Measurements from ENCODE around the gene SNTG2. TPM values are rescaled to one million over a fixed set of nuclear protein-coding genes. Genes with fewer than 3 reads are reported as not detected.
"Not testable (repeated sequence)": the region's sequence is repeated elsewhere in the genome, so short reads cannot be mapped to it uniquely, and the experiment has no call there.

The SNTG2 gene
- total RNA-seq, 2 donors from 2014 or later = 4.1 to 11.9 TPM

GRCh38 chr2:1130922-1131321 is 180.3 kb downstream of the SNTG2 start:
- Mint-ChIP-seq H3K27me3 (ENCODE audit: insufficient read depth) (no peaks in the 10 kb centered on the region), H3K36me3 (ENCODE audit: low read depth) (peaks cover 2% of the 10 kb centered on the region), H3K4me3 (no peak overlapping the region), H3K9me3 (no peaks in the 10 kb centered on the region), H3K27ac (no peak overlapping the region), H3K4me1 (peaks cover 4% of the 10 kb centered on the region)
- Histone ChIP-seq H3K36me3 (ENCODE audit: control insufficient read depth, insufficient read depth, low read length) (no peaks in the 10 kb centered on the region), H3K27me3 (ENCODE audit: control insufficient read depth, insufficient read depth, low read length, poor library complexity, severe bottlenecking) (no peaks in the 10 kb centered on the region), H3K27ac (ENCODE audit: low read depth, low read length) (no peak overlapping the region), H3K4me1 (ENCODE audit: control insufficient read depth, insufficient read depth, low read length) (no peaks in the 10 kb centered on the region), H3K4me3 (ENCODE audit: low read length) (no peak overlapping the region), H3K9ac (ENCODE audit: extremely low read depth, low read length, poor library complexity, severe bottlenecking) (no peak overlapping the region), H3K9me3 (ENCODE audit: control insufficient read depth, low read length) (no peaks in the 10 kb centered on the region)
- TF ChIP-seq CTCF (conservative IDR thresholded peaks at IDR 0.05) = no peak
- 91 to 100% methylated on average over 2 of the region's 2 CpGs for WGBS, 2 experiments (ENCODE audit: insufficient coverage in 1 of 2, insufficient read length in 1 of 2)
- no peak for DNase-seq

DNA sequence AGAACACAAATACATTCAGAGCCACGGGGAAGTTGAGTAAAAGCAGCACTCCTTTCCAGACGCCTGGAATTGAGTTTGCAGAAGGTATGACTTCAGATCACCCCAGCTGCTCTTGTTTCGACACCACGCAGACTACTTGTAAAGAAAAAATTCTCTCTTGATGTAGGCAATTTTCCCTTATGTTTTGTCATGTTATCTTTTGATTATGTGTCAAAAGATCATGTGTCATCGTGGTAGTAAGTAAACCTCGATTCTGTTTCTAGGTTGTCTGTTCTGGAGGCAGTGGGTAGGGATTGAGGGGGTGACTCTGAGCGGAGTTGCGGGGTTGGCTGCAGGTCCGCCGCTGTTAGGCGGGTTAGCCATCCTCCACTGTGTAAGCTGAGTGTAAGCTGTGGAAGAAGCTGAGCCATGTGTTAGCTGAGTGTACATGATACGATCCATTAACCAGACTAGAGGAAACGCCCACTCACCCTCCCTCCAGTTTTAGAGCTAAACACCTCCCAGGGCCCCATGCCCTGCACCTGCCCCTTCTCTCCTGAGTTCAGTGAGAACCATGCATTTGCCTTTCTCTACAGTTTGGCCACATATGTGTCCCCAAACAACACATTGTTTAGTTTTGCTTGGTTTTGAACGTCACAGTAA is 181.8 kb downstream of the SNTG2 start:
- no peak for TF ChIP-seq CTCF (conservative IDR thresholded peaks at IDR 0.05)
- Histone ChIP-seq H3K27ac (ENCODE audit: low read depth, low read length) (no peak overlapping the region), H3K9me3 (ENCODE audit: control insufficient read depth, low read length) (no peaks in the 10 kb centered on the region), H3K36me3 (ENCODE audit: control insufficient read depth, insufficient read depth, low read length) (no peaks in the 10 kb centered on the region), H3K4me3 (ENCODE audit: low read length) (no peak overlapping the region), H3K9ac (ENCODE audit: extremely low read depth, low read length, poor library complexity, severe bottlenecking) (no peak overlapping the region), H3K4me1 (ENCODE audit: control insufficient read depth, insufficient read depth, low read length) (no peaks in the 10 kb centered on the region), H3K27me3 (ENCODE audit: control insufficient read depth, insufficient read depth, low read length, poor library complexity, severe bottlenecking) (no peaks in the 10 kb centered on the region)
- no peaks in the 10 kb centered on the region for H3K27me3 Mint-ChIP-seq (ENCODE audit: insufficient read depth)
- DNase-seq = no peak
- WGBS, 2 experiments (ENCODE audit: insufficient coverage in 1 of 2, insufficient read length in 1 of 2) = 93 to 100% methylated on average over 4 to 14 of the region's 14 CpGs
- peaks cover 4% of the 10 kb centered on the region for H3K4me1 Mint-ChIP-seq
- no peak overlapping the region for H3K27ac Mint-ChIP-seq
- peaks cover 2% of the 10 kb centered on the region for H3K36me3 Mint-ChIP-seq (ENCODE audit: low read depth)
- H3K9me3 Mint-ChIP-seq = no peaks in the 10 kb centered on the region
- H3K4me3 Mint-ChIP-seq = no peak overlapping the region

DNA sequence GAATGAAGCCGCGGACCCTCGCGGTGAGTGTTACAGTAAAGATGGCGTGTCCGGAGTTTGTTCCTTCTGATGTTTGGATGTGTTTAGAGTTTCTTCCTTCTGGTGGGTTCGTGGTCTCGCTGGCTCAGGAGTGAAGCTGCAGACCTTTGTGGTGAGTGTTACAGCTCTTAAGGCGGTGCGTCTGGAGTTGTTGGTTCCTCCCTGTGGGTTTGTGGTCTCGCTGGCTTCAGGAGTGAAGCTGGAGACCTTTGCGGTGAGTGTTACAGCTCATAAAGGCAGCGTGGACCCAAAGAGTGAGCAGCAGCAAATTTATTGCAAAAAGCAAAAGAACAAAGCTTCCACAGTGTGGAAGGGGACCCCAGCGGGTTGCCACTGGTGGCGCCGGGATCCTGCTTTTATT is 183.2 kb downstream of the SNTG2 start:
- 81 to 91% methylated on average over 6 to 16 of the region's 16 CpGs for WGBS, 2 experiments (ENCODE audit: insufficient coverage in 1 of 2, insufficient read length in 1 of 2)
- H3K4me3 ChIP-seq (ENCODE audit: low read length); H3K4me1 ChIP-seq (ENCODE audit: control insufficient read depth, insufficient read depth, low read length); H3K36me3 ChIP-seq (ENCODE audit: control insufficient read depth, insufficient read depth, low read length); DNase-seq; H3K36me3 Mint-ChIP-seq (ENCODE audit: low read depth); H3K27me3 Mint-ChIP-seq (ENCODE audit: insufficient read depth); H3K27ac Mint-ChIP-seq; H3K9me3 Mint-ChIP-seq; H3K27ac ChIP-seq (ENCODE audit: low read depth, low read length); H3K9me3 ChIP-seq (ENCODE audit: control insufficient read depth, low read length); H3K27me3 ChIP-seq (ENCODE audit: control insufficient read depth, insufficient read depth, low read length, poor library complexity, severe bottlenecking); H3K9ac ChIP-seq (ENCODE audit: extremely low read depth, low read length, poor library complexity, severe bottlenecking); H3K4me1 Mint-ChIP-seq; H3K4me3 Mint-ChIP-seq: not testable (repeated sequence)

DNA sequence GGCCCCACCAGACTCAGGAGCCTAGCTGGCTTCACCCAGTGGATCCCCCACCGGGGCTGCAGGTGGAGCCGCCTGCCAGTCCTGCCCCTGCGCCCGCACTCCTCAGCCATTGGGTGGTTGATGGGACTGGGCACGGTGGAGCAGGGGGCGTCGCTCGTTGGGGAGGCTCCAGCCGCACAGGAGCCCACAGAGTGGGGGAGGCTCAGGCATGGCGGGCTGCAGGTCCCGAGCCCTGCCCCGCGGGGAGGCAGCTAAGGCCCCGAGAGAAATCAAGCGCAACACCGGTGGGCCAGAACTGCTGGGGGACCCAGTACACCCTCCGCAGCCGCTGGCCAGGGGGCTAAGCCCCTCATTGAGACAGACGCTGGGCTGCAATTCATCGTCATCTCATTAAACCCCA is 184.0 kb downstream of the SNTG2 start:
- Mint-ChIP-seq H3K4me3 (no peak overlapping the region), H3K27ac (no peak overlapping the region), H3K36me3 (ENCODE audit: low read depth) (peaks cover 2% of the 10 kb centered on the region), H3K4me1 (peaks cover 4% of the 10 kb centered on the region), H3K9me3 (no peaks in the 10 kb centered on the region), H3K27me3 (ENCODE audit: insufficient read depth) (no peaks in the 10 kb centered on the region)
- H3K36me3 ChIP-seq (ENCODE audit: control insufficient read depth, insufficient read depth, low read length) = no peaks in the 10 kb centered on the region
- no peak overlapping the region for H3K9ac ChIP-seq (ENCODE audit: extremely low read depth, low read length, poor library complexity, severe bottlenecking)
- no peak overlapping the region for H3K27ac ChIP-seq (ENCODE audit: low read depth, low read length)
- H3K4me1 ChIP-seq (ENCODE audit: control insufficient read depth, insufficient read depth, low read length) = no peaks in the 10 kb centered on the region
- no peak for TF ChIP-seq CTCF (conservative IDR thresholded peaks at IDR 0.05)
- no peaks in the 10 kb centered on the region for H3K27me3 ChIP-seq (ENCODE audit: control insufficient read depth, insufficient read depth, low read length, poor library complexity, severe bottlenecking)
- no peak overlapping the region for H3K4me3 ChIP-seq (ENCODE audit: low read length)
- no peaks in the 10 kb centered on the region for H3K9me3 ChIP-seq (ENCODE audit: control insufficient read depth, low read length)
- DNase-seq = no peak
- 91 to 100% methylated on average over 1 to 20 of the region's 20 CpGs for WGBS, 2 experiments (ENCODE audit: insufficient coverage in 1 of 2, insufficient read length in 1 of 2)

Measured in endodermal cell (in vitro differentiated cells).